Measurements from ENCODE around the gene TXNL4B.

GRCh38 chr16:72123426-72123825 is 30.0 kb upstream of the TXNL4B start:
- TF ChIP-seq POLR2A (IDR thresholded peaks at IDR 0.05; ENCODE audit: low read depth, low read length) (no peak), TAF1 (IDR thresholded peaks at IDR 0.05; ENCODE audit: low read depth, low read length) (no peak), POLR2AphosphoS5 (IDR thresholded peaks at IDR 0.05; ENCODE audit: low read depth, low read length) (no peak), PAX5 (IDR thresholded peaks at IDR 0.05; ENCODE audit: insufficient read depth, low read length, severe bottlenecking) (no peak), SPI1 (IDR thresholded peaks at IDR 0.05; ENCODE audit: low read depth, low read length) (no peak), POU2F2 (IDR thresholded peaks at IDR 0.05; ENCODE audit: low read depth, low read length) (no peak)
